BLaER1 (cell line): ENCODE measurements around the gene RTN4R.

Source experiments
- H3K27ac ChIP-seq: shearing (Covaris generic); formaldehyde crosslinking; 2 replicates; pipeline ENCODE4 v1.8.1; 2022
- H3K27me3 ChIP-seq: shearing (Covaris generic); formaldehyde crosslinking; 2 replicates; pipeline ENCODE4 v1.8.1; 2022
- H3K36me3 ChIP-seq: shearing (Covaris generic); formaldehyde crosslinking; 2 replicates; pipeline ENCODE4 v1.8.1; 2022
- H3K4me1 ChIP-seq: shearing (Covaris generic); formaldehyde crosslinking; 2 replicates; pipeline ENCODE4 v1.8.1; 2022
- H3K4me2 ChIP-seq: shearing (Covaris generic); formaldehyde crosslinking; 2 replicates; pipeline ENCODE4 v1.8.1; 2022
- H3K4me3 ChIP-seq: shearing (Covaris generic); formaldehyde crosslinking; 2 replicates; pipeline ENCODE4 v1.8.1; 2022
- H3K9ac ChIP-seq: shearing (Covaris generic); formaldehyde crosslinking; 2 replicates; pipeline ENCODE4 v1.8.1; 2022
- H3K9me3 ChIP-seq: shearing (Covaris generic); formaldehyde crosslinking; 2 replicates; pipeline ENCODE4 v1.8.1; 2022
- H4K20me1 ChIP-seq: shearing (Covaris generic); formaldehyde crosslinking; 2 replicates; pipeline ENCODE4 v1.8.1; 2022
- Cebpa-rat ChIP-seq: shearing (Covaris generic); IDR thresholded peaks from 2 replicates; pipeline ENCODE4 v1.8.1; 2022

RTN4R gene

GRCh38 chr22:20221421-20222340 is 46.4 kb downstream of the RTN4R start:
- H3K4me2 ChIP-seq = peak overlapping the region; percentile 68
- 0 out of 2 replicates have a peak overlapping the region, but pooled peaks have one; percentile 51 for H3K9ac ChIP-seq
- H3K9me3 ChIP-seq = peaks cover 8% of the 10 kb centered on the region; the same call in 1 of the 2 replicates
- H3K4me1 ChIP-seq = peaks cover 55% of the 10 kb centered on the region
- H3K27me3 ChIP-seq = no peaks in the 10 kb centered on the region
- no peaks in the 10 kb centered on the region for H4K20me1 ChIP-seq
- H3K4me3 ChIP-seq = no peak overlapping the region
- no peaks in the 10 kb centered on the region for H3K36me3 ChIP-seq
- no peak for TF ChIP-seq Cebpa-rat
- peak overlapping the region; percentile 74 for H3K27ac ChIP-seq

- Histone ChIP-seq H3K4me2 (no peak overlapping the region), H3K36me3 (no peaks in the 10 kb centered on the region), H3K4me3 (no peak overlapping the region), H3K27ac (0 out of 2 replicates have a peak overlapping the region, but pooled peaks have one; percentile 13), H3K9ac (no peak overlapping the region), H4K20me1 (no peaks in the 10 kb centered on the region), H3K4me1 (peaks cover 65% of the 10 kb centered on the region), H3K27me3 (no peaks in the 10 kb centered on the region), H3K9me3 (peaks cover 8% of the 10 kb centered on the region; the same call in 1 of the 2 replicates)
- no peak for TF ChIP-seq Cebpa-rat
These were observed 47.5 kb downstream of the RTN4R start for GRCh38 chr22:20220629-20221026.

- no peaks in the 10 kb centered on the region for H3K36me3 ChIP-seq
- no peak overlapping the region for H3K9ac ChIP-seq
- H3K4me1 ChIP-seq = peaks cover 72% of the 10 kb centered on the region
- no peak for TF ChIP-seq Cebpa-rat
- no peaks in the 10 kb centered on the region for H3K27me3 ChIP-seq
- no peak overlapping the region for H3K4me2 ChIP-seq
- peaks cover 8% of the 10 kb centered on the region; the same call in 1 of the 2 replicates for H3K9me3 ChIP-seq
- H3K4me3 ChIP-seq = no peak overlapping the region
- H3K27ac ChIP-seq = peak overlapping the region; percentile 13; the same call in 1 of the 2 replicates
- H4K20me1 ChIP-seq = no peaks in the 10 kb centered on the region
These were observed 48.2 kb downstream of the RTN4R start for GRCh38 chr22:20219667-20220628.

GRCh38 chr22:20218987-20219386 is 49.1 kb downstream of the RTN4R start:
- Histone ChIP-seq H3K4me1 (peaks cover 78% of the 10 kb centered on the region), H3K27ac (no peak overlapping the region), H3K9me3 (peaks cover 8% of the 10 kb centered on the region; the same call in 1 of the 2 replicates), H3K27me3 (no peaks in the 10 kb centered on the region), H3K36me3 (no peaks in the 10 kb centered on the region), H3K4me2 (no peak overlapping the region), H4K20me1 (no peaks in the 10 kb centered on the region), H3K4me3 (no peak overlapping the region), H3K9ac (no peak overlapping the region)
- TF ChIP-seq Cebpa-rat = no peak

- H3K4me2 ChIP-seq = peak overlapping the region; percentile 11
These were observed 49.7 kb downstream of the RTN4R start for GRCh38 chr22:20218326-20218872.

GRCh38 chr22:20217563-20217962 is 50.6 kb downstream of the RTN4R start:
- no peak for TF ChIP-seq Cebpa-rat
- H3K4me3 ChIP-seq = no peak overlapping the region
- no peaks in the 10 kb centered on the region for H3K27me3 ChIP-seq
- H3K9me3 ChIP-seq = peaks cover 8% of the 10 kb centered on the region; the same call in 1 of the 2 replicates
- H3K4me1 ChIP-seq = peaks cover 78% of the 10 kb centered on the region
- no peaks in the 10 kb centered on the region for H3K36me3 ChIP-seq
- H3K27ac ChIP-seq = peak overlapping the region; percentile 53; the same call in 1 of the 2 replicates
- no peak overlapping the region for H3K9ac ChIP-seq
- peak overlapping the region; percentile 92 for H3K4me2 ChIP-seq
- H4K20me1 ChIP-seq = no peaks in the 10 kb centered on the region

More at GRCh38 chr22:20218326-20218872, 49.7 kb downstream of the RTN4R start:
- Histone ChIP-seq H3K36me3 (no peaks in the 10 kb centered on the region), H3K9me3 (peaks cover 8% of the 10 kb centered on the region; the same call in 1 of the 2 replicates), H4K20me1 (no peaks in the 10 kb centered on the region), H3K27me3 (no peaks in the 10 kb centered on the region), H3K27ac (peak overlapping the region; percentile 53), H3K4me1 (peaks cover 78% of the 10 kb centered on the region), H3K4me3 (no peak overlapping the region), H3K9ac (no peak overlapping the region)
- no peak for TF ChIP-seq Cebpa-rat

- Histone ChIP-seq H3K4me1 (peaks cover 78% of the 10 kb centered on the region), H3K36me3 (no peaks in the 10 kb centered on the region), H4K20me1 (no peaks in the 10 kb centered on the region), H3K27me3 (no peaks in the 10 kb centered on the region), H3K4me3 (no peak overlapping the region), H3K4me2 (peak overlapping the region; percentile 92), H3K9me3 (peaks cover 8% of the 10 kb centered on the region; the same call in 1 of the 2 replicates), H3K9ac (no peak overlapping the region), H3K27ac (peak overlapping the region; percentile 53; the same call in 1 of the 2 replicates)
- TF ChIP-seq Cebpa-rat = no peak
These were observed 51.1 kb downstream of the RTN4R start for GRCh38 chr22:20216863-20217499.

GRCh38 chr22:20215742-20216141 is 52.4 kb downstream of the RTN4R start:
- Histone ChIP-seq H3K4me3 (no peak overlapping the region), H3K27me3 (no peaks in the 10 kb centered on the region), H4K20me1 (no peaks in the 10 kb centered on the region), H3K9me3 (peaks cover 8% of the 10 kb centered on the region; the same call in 1 of the 2 replicates), H3K4me2 (peak overlapping the region; percentile 92), H3K9ac (0 out of 2 replicates have a peak overlapping the region, but pooled peaks have one; percentile 29), H3K36me3 (no peaks in the 10 kb centered on the region), H3K4me1 (peaks cover 83% of the 10 kb centered on the region), H3K27ac (peak overlapping the region; percentile 85; the same call in 1 of the 2 replicates)
- TF ChIP-seq Cebpa-rat = no peak
